ENCODE measurements around the gene SH3RF3.

Gene SH3RF3

DNA sequence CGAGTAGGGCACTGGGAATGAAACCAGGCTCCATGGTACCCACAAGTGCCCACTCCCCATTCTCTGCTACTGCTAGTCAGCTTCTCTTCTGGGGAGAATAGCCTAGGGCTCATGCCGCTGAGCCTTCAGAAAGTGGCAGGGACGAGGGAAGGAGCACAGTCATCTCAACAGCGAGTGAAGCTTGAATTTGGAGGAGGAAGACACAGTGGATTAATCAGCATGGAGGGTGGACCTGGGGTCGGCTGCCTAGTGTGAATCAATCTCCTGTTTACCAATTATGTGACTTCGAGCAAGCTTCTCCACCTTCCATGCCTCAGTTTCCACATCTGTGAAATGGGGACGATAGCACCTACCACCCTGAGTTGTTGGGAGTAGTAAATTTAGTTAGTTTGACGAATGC, 327.8 kb downstream of the SH3RF3 start:
- TF ChIP-seq, protein P1, sequence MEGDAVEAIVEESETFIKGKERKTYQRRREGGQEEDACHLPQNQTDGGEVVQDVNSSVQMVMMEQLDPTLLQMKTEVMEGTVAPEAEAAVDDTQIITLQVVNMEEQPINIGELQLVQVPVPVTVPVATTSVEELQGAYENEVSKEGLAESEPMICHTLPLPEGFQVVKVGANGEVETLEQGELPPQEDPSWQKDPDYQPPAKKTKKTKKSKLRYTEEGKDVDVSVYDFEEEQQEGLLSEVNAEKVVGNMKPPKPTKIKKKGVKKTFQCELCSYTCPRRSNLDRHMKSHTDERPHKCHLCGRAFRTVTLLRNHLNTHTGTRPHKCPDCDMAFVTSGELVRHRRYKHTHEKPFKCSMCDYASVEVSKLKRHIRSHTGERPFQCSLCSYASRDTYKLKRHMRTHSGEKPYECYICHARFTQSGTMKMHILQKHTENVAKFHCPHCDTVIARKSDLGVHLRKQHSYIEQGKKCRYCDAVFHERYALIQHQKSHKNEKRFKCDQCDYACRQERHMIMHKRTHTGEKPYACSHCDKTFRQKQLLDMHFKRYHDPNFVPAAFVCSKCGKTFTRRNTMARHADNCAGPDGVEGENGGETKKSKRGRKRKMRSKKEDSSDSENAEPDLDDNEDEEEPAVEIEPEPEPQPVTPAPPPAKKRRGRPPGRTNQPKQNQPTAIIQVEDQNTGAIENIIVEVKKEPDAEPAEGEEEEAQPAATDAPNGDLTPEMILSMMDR (IDR thresholded peaks at IDR 0.05; ENCODE audit: insufficient read depth, low read depth, low read length, missing control alignments): no peak
- H3K4me3 ChIP-seq (ENCODE audit: low read length): no peak overlapping the region
- DNase-seq (ENCODE audit: low read depth): no peak

DNA sequence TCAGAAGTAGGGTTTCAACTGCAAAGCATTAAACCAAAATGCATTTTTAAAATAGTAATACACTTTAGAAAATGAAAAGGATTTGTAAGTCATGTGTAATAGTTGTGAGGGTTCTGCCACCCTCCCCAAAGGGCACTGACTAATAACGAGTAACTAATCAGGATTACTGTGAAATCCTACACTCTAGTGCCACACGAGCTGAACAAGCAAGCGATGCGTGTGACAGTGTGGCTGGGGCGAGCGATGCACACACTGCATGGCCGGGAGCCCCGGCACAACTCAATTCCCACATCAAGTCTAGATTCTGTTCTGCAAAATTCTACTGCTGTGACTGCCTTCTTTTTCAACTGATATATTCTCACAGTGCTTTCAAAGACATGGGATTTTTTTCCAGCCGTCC, 328.4 kb downstream of the SH3RF3 start:
- TF ChIP-seq, protein P1 (IDR thresholded peaks at IDR 0.05; ENCODE audit: insufficient read depth, low read depth, low read length, missing control alignments): no peak
- DNase-seq (ENCODE audit: low read depth): peak; percentile 69
- no peak overlapping the region for H3K4me3 ChIP-seq (ENCODE audit: low read length)

DNA sequence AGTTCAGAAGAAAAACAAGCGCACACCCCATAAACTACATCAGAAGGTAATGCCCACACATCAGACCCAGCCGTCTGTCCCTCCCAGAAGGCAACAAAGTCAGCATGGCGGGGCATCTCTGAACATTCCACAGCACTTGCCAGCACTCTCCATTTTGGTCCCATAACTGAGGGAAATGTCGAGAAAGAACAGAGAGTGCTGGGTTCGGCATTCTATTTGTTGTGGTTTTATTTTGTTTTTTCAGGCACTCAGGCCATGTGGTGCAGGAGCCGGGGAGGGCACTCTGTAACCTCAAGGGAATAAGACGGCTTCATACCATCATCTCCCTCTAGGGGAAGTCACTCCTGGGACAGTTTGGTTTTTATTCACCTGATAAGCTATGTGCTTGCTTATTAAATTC, 328.8 kb downstream of the SH3RF3 start:
- TF ChIP-seq, protein P1 (IDR thresholded peaks at IDR 0.05; ENCODE audit: insufficient read depth, low read depth, low read length, missing control alignments): no peak
- no peak overlapping the region for H3K4me3 ChIP-seq (ENCODE audit: low read length)
- DNase-seq (ENCODE audit: low read depth): no peak

DNA sequence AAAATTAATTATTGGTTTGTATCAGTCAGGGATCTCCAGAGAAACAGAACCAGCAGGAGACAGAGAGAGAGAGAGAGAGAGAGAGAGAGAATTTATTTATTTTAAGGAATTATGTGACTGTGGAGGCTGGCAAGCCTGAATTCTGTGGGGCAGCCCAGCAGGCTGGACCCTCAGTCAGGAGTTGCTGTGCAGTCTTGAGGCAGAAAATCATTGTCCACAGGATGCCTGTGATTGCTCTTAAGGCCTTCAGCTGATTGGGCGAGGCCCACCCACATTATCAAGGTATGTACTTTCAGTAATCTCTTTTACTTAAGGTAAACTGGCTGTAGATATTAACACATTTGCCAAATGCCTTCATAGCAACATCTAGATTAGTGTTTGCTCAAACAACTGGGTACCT, 329.5 kb downstream of the SH3RF3 start:
- H3K4me3 ChIP-seq (ENCODE audit: low read length): no peak overlapping the region
- no peak for DNase-seq (ENCODE audit: low read depth)
- TF ChIP-seq, protein P1 (IDR thresholded peaks at IDR 0.05; ENCODE audit: insufficient read depth, low read depth, low read length, missing control alignments): no peak

DNA sequence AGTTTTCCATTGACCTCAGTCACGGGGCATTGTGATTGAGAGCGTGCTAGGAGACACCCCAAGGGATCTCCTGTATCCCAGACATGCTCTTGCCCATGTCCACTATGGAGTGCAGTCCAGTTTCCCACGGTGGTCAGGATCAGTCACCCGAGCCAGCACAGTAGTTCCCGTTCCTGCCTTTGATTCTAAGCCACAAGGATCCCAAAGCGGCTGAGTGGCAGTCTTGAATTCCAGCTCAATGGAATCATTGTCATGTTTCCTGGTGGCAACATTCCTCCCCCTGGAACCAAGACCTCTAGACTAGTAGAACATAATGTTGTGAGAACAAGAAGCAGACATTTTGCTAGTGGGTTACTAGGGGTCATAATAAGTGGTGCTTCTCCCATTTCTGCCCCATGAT, 330.5 kb downstream of the SH3RF3 start:
- H3K4me3 ChIP-seq (ENCODE audit: low read length): no peak overlapping the region
- TF ChIP-seq, protein P1 (IDR thresholded peaks at IDR 0.05; ENCODE audit: insufficient read depth, low read depth, low read length, missing control alignments): no peak
- DNase-seq (ENCODE audit: low read depth): no peak

DNA sequence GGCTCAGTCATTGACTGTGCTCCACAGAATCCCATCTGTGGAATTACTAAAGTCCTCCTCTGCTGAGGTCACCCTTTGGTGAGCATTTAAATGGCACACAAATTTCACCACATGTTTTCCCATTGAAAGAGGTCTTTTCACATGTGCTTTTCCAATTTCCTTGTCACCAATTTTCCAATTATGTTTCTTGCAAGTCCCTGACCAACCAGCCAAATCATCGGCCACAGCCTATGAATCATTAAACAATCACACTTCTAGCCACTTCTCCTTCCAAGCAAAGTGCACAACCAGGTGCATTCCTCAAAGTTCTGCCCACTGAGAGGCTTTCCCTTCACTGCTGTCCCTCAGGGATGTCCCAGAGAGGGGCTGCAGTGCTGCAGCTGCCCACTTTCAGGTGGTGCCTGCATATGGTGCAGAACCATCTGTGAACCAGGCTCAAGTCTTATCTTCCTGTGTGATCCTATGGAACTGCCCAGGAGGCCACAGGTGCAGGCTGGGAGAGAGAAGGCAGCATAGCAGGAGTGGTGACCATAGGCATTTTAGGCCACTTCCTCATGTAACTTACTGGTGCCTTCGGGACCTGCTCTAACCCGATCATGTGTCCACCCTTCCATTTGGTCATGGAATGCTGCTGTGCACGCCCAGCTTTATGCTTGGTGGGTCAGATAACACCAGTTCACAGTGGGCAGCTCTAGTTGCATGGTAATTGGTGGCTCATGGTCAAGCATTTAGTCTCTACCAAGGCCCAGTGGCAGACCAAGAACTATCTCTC, 331.7 kb downstream of the SH3RF3 start:
- H3K4me3 ChIP-seq (ENCODE audit: low read length): no peak overlapping the region
- TF ChIP-seq, protein P1 (IDR thresholded peaks at IDR 0.05; ENCODE audit: insufficient read depth, low read depth, low read length, missing control alignments): no peak
- no peak for DNase-seq (ENCODE audit: low read depth)

DNA sequence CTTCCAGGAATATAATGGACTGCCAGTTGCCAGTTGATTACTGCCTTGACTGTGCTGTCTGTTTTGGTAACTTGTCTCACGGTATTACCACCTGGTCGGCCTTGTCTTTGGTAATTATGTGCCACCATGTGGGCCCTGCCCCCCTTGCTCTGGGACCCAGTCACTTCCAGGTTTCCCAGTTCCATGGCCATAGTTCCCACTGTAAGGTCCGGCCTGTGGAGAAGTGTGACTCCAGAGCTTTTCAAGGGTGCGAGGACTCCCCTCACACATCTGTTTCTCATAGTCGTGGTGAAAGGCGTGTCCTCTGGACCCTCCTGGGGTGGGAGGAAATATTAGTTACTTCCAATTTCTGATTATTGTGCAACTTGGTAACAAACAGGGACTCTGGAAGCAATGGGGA, 334.2 kb downstream of the SH3RF3 start:
- DNase-seq (ENCODE audit: low read depth): no peak
- no peak overlapping the region for H3K4me3 ChIP-seq (ENCODE audit: low read length)
- TF ChIP-seq, protein P1 (IDR thresholded peaks at IDR 0.05; ENCODE audit: insufficient read depth, low read depth, low read length, missing control alignments): no peak
